Kidney (tissue), 14 donors: ENCODE results near the gene PPARG. TPM values are rescaled to one million over a fixed set of nuclear protein-coding genes. Genes with fewer than 3 reads are reported as not detected.

Experiments
- DNase-seq, 5 donors: peaks; one replicate each; pipeline ENCODE4 v3.0.0-alpha.2; 2013 to 2020
- FAIRE-seq: peaks from 2 replicates; lab custom pipeline; 2012; peaks lifted over from hg19 to GRCh38; lab: Jason Lieb, UNC
- H3K27ac ChIP-seq, 2 donors: one replicate each; pipeline ENCODE4 v1.7.0; 2013; ENCODE audit warnings: low read depth in 2 of 2, low read length in 2 of 2, inconsistent platforms in 1 of 2
- H3K27me3 ChIP-seq: one replicate; pipeline ENCODE4 v1.7.1; 2013; ENCODE audit warnings: low read length, inconsistent platforms; ENCODE audit not compliant: control insufficient read depth, insufficient read depth
- H3K36me3 ChIP-seq, 3 donors: one replicate each; pipeline versions ENCODE4 v1.7.0 to v1.7.1; 2013; ENCODE audit warnings: low read length in 3 of 3, control low read depth in 1 of 3, inconsistent platforms in 1 of 3; ENCODE audit not compliant: insufficient read depth in 3 of 3, control insufficient read depth in 2 of 3
- H3K4me1 ChIP-seq, 3 donors: one replicate each; pipeline versions ENCODE4 v1.7.0 to v1.7.1; 2013; ENCODE audit warnings: low read length in 3 of 3, inconsistent platforms in 1 of 3, low read depth in 1 of 3; ENCODE audit not compliant: control insufficient read depth in 2 of 3, insufficient read depth in 2 of 3
- H3K4me3 ChIP-seq, 3 donors: one replicate each; pipeline versions ENCODE4 v1.7.0 to v1.8.1; 2013; ENCODE audit warnings: low read length in 3 of 3, control low read depth in 1 of 3, inconsistent platforms in 1 of 3
- H3K9ac ChIP-seq, 3 donors: one replicate each; pipeline versions ENCODE4 v1.7.0 to v1.7.1; 2013; ENCODE audit warnings: low read length in 3 of 3, control low read depth in 1 of 3, inconsistent platforms in 1 of 3
- H3K9me3 ChIP-seq, 3 donors: one replicate each; pipeline versions ENCODE4 v1.7.0 to v1.7.1; 2013; ENCODE audit warnings: low read length in 3 of 3, control low read depth in 1 of 3, inconsistent platforms in 1 of 3; ENCODE audit not compliant: control insufficient read depth in 2 of 3, insufficient read depth in 1 of 3
- intact Hi-C: fragments of 100-400 bp; cut with DNase I; formaldehyde crosslinking; loops from one replicate; pipeline ENCODE4 v1.11.1; 2022
- polyA plus RNA-seq: library from polyadenylated mRNA; stranded (reverse); fragments of 350-450 nt; fragmentation: Illumina TruSeq; extraction: RNeasy Lipid Tissue Mini Kit (QIAGEN cat#74804); gene quantifications from one replicate; pipeline ENCODE4 v1.2.3, GENCODE V29; 2014; ENCODE audit warnings: low read depth, low replicate concordance; ENCODE audit not compliant: insufficient read depth
- total RNA-seq: library from RNA; stranded (reverse); fragmentation: NEBNext Ultra II Directional; extraction: Animal tissue kit (Norgen Biotek cat#: 25700); gene quantifications from one replicate; pipeline ENCODE4 v1.2.1, GENCODE V29; 2021
- TF ChIP-seq, protein P1 (sequence below): IDR thresholded peaks from 3 replicates; pipeline ENCODE4 v1.5.1; 2012; ENCODE audit warnings: mild to moderate bottlenecking, moderate library complexity, borderline replicate concordance; ENCODE audit not compliant: insufficient read depth; ENCODE audit errors: extremely low read depth
- donor health status: control.
- donor health status: control.
- donor health status: control.
- donor health status: control.
- donor health status: control.
- donor health status: DM: yes; HTN: yes; CAD: no.
- donor health status: Normal renal cell carcinoma (clear cell type).

PPARG gene
- total and polyA plus RNA-seq, 2 donors from 2014 or later = 19.0 to 19.2 TPM

DNA sequence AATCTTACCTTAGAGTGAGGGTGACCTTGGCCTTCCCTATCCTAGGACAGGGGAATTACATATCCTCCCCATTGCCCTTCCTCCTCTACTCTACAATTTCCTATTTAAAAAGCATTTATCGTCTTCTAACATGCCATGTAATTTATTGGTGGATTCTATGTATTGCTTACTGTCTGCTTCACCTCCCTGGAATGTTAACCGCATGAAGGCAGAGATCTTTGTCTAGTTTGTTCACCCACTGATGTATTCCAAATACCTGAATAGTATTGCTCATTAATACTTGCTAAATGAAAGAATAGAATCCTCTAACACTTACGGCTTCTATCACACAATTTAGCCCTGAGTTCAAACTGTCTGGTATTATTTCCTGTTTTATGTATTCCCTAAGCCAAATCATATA, 68.6 kb downstream of the PPARG start:
- Histone ChIP-seq H3K9ac (no peak overlapping the region), H3K27ac (no peak overlapping the region), H3K36me3 (no peaks in the 10 kb centered on the region), H3K9me3 (peaks cover 0 to 3% (median 0%) of the 10 kb centered on the region in 3 donors), H3K4me1 (peaks cover 0 to 4% (median 0%) of the 10 kb centered on the region in 3 donors), H3K4me3 (no peak overlapping the region), H3K27me3 (no peaks in the 10 kb centered on the region)
- no peak for FAIRE-seq
- DNase-seq = no peak
- TF ChIP-seq, protein P1, sequence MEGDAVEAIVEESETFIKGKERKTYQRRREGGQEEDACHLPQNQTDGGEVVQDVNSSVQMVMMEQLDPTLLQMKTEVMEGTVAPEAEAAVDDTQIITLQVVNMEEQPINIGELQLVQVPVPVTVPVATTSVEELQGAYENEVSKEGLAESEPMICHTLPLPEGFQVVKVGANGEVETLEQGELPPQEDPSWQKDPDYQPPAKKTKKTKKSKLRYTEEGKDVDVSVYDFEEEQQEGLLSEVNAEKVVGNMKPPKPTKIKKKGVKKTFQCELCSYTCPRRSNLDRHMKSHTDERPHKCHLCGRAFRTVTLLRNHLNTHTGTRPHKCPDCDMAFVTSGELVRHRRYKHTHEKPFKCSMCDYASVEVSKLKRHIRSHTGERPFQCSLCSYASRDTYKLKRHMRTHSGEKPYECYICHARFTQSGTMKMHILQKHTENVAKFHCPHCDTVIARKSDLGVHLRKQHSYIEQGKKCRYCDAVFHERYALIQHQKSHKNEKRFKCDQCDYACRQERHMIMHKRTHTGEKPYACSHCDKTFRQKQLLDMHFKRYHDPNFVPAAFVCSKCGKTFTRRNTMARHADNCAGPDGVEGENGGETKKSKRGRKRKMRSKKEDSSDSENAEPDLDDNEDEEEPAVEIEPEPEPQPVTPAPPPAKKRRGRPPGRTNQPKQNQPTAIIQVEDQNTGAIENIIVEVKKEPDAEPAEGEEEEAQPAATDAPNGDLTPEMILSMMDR = no peak
- intact Hi-C loops = no loop called here

DNA sequence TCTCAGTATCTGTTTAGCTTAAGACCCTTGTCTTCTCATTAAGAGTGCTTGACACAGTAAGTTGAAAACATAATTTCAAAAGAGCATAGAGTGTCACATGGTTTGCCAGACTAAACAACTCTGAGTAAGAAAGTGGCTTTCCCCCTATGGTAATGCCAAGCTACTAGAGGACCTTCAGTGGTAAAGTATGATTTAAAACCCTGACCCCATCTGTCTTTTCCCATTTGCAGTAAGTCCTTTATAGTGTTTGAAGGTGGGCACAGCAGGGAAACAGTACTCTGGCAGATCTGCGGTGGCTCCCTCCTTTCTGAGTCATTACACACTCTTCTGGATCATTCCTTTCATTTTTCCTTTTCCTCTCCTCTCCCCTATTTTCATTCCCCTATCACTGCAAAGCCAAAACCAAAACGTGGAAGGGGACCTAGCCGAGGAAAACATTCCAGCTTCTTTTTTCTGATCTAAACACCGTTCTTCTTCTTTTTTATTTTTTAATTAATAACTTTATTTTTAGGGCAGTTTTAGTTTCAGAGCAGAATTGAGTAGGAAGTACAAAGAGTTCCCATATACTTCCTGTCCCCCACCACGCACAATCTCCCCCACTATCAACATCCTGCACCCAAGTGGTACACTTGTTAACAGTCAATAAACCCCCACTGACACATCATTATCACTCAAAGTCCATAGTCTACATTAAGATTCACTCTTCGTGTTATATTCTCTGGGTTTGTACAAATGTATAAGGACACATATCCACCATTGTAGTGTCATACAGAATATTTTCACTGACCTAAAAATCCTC, 74.7 kb downstream of the PPARG start:
- no peaks in the 10 kb centered on the region for H3K27me3 ChIP-seq
- H3K36me3 ChIP-seq = no peaks in the 10 kb centered on the region
- no peaks in the 10 kb centered on the region for H3K4me1 ChIP-seq
- peaks cover 0 to 3% (median 2%) of the 10 kb centered on the region in 3 donors for H3K9me3 ChIP-seq
- no peak for FAIRE-seq
- H3K4me3 ChIP-seq = no peak overlapping the region
- DNase-seq = no peak
- TF ChIP-seq, protein P1 = no peak
- H3K9ac ChIP-seq = no peak overlapping the region
- intact Hi-C loops = no loop called here
- no peak overlapping the region for H3K27ac ChIP-seq

DNA sequence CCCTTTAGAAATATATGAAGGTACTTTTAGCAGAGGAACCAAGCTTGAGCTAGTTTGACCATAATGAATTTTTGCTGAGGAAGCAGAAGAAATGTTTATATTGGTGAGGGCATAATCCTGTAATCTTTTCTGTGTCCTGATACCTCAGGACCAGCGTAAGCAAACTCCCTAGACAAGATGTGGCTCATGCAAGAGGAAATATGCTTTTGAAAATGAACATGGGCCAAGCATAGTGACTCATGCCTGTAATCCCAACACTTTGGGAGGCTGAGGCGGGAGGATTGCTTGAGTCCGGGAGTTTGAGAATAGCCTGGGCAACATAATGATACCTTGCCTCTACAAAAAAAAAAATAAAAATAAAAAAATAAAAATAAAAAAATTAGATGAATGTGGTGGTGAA, 78.5 kb downstream of the PPARG start:
- no peak for FAIRE-seq
- no peak overlapping the region for H3K4me3 ChIP-seq
- TF ChIP-seq, protein P1 = no peak

More for the DNA sequence above, 78.5 kb downstream of the PPARG start:
- no peak for DNase-seq
- H3K27ac ChIP-seq = no peak overlapping the region
- intact Hi-C loops = no loop called here
- H3K9me3 ChIP-seq = peaks cover 0 to 2% (median 0%) of the 10 kb centered on the region in 3 donors
- H3K9ac ChIP-seq = no peak overlapping the region
- peaks cover 0 to 2% (median 0%) of the 10 kb centered on the region in 3 donors for H3K4me1 ChIP-seq
- no peaks in the 10 kb centered on the region for H3K27me3 ChIP-seq
- no peaks in the 10 kb centered on the region for H3K36me3 ChIP-seq
